HG03060 (cell line): ENCODE measurements around the gene YBX2.
"Not testable (repeated sequence)": the region's sequence is repeated elsewhere in the genome, so short reads cannot be mapped to it uniquely, and the experiment has no call there.

Experiments
- ATAC-seq: cut with Tn5 transposase; IDR thresholded peaks from one replicate; pipeline ENCODE4 v1.9.1; 2021; ENCODE audit warnings: low read depth, moderate number of reproducible peaks; ENCODE audit not compliant: unreplicated experiment

YBX2 gene

DNA sequence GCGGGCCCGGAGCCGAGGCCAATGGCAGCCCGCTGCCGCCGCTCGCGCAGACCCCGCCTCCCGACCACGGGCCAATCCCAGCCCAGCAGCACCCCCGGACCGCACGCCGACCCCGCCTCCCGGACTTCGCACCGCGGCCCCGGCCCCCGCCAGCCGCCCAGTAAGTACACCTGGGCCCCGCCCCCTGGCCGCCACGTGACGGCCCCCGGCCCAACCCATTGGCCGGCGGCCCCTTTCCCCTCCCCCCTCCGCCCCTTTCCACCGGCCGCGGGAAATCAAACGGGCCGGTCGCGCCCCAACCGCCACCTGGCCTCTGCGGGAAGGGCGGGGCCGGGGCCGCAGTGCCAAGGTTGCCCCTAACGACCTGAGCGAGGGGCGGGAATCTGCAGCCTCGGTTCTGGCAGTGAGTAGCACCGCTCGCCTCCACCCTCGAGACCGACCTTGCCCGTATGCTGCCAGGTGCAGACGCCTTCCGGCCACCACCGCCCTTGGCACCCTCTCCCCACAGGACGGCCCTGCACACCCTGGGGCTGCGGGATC is at the start of gene YBX2:
Gene YBX2, minus strand, starts transcription at position 26 of the 540 bp plus-strand sequence. CDS start 139 bp downstream, outside the sequence.
- no peak for ATAC-seq

DNA sequence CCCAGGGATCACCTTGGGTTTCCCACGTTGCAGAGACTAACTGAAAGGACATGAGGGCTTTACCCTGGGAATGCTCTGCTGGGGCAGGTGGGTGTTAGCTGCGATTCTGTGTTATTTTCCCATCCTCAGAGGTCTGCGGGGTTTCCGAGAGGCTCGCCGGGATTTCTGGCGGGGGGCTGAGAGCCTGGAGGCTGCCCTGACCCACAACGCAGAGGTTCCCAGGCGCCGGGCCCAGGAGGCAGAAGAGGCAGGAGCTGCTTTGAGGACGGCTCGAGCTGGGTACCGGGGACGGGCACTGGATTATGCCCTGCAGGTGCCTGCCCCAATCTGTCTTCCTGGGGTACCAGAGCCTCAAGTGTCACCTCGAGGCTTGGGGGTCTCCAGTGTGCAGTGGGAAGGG is 48.8 kb upstream of the YBX2 start:
- ATAC-seq, result no peak

DNA sequence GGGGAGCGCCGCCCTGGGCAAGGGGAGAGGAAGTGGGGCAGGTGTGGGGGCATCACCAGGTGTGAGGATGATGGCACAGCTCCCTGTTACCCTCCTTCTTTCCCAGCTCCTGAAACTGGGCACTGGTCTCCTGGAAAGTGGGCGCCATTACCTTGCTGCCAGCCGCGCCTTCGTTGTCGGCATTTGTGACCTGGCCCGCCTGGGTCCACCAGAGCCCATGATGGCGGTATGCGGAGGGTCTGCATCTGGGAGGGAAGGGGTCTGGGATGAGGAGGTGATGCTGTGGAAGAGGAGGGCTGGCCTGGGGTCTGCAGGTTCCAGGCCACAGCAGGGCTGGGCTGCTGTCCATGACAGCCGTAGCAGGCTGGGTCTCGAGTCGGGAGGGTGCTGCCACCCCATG is 47.4 kb upstream of the YBX2 start:
- no peak for ATAC-seq

DNA sequence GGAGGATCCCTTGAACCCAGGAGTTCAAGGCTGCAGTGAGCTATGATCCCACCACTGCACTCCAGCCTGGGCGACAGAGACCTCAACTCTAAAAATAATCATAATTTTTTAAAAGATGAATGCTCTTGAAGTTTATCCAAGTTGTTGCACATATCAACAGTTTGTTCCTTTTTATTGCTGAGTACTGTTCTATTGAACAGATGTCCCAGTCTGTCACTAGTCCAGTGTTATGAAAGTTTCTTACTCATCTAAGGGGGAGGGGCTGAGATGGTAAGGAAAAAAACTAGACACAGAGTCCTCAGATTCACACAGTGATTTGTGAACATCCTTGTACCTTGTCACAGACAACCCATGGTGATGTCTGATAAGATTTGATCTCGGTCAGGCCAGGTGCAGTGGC is 45.7 kb upstream of the YBX2 start:
- no peak for ATAC-seq

DNA sequence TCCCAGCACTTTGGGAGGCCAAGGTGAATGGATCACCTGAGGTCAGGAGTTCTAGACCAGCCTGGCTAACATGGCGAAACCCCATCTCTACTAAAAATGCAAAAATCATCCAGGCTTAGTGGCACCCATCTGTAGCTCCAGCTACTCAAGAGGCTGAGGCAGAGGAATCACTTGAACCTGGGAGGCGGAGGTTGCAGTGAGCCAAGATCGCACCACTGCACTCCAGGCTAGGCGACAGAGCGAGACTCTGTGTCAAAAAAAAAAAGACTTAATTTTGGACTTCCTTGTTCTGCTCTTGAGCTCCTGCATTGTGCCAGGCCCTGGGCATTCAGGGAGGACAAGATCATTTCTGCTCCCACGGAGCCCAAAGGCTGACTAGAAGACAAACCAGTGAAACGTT is 43.2 kb upstream of the YBX2 start:
- not testable (repeated sequence) for ATAC-seq

DNA sequence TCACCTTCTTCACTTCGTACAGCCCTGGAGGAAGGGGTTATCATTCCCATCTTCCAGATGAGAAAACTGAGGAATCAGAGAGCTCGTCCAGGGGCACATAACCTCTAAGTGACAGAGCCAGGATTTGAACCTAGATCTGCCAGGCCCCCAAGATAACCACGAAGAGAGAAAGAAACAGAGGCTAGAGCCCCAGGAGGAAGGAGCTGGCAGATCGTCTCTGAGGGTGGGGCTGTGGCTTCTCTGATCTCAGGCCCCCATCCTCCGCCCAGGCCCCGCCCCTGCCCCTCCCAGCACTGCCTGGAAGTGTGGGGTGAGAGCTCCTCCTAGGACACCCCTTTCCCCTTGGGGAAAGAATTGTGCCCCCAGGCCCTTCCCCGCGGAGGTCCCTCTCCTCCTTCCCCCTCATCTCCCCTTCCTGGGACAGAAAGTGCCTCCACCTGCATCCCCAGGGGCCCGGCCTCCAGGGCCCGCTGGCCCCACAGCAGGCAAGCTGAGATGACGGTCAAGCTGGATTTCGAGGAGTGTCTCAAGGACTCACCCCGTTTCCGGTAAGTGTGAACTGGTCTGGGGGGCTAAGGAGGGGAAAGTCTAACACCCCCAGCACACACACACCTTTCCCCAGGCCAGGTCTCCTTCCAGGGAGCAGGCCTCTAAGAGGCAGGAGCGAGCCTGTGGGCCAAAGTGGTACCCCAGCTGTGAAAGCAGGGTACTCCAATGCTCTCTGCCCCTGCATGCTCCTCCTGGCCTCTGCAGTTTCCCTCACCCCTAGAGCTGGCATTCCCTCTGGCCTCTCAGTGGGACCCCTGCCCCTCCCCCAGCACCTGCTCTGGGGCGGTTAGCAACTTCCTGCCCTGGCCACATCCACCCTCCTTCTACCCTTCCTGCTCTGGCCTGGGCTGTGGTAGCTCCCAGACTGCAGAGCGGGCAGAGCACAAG is 42.1 kb upstream of the YBX2 start, which contains the start of gene ACAP1:
Gene ACAP1, plus strand, starts transcription at position 290 of the 936 bp plus-strand sequence. Its CDS starts 206 bp downstream, at position 496.
- no peak for ATAC-seq

DNA sequence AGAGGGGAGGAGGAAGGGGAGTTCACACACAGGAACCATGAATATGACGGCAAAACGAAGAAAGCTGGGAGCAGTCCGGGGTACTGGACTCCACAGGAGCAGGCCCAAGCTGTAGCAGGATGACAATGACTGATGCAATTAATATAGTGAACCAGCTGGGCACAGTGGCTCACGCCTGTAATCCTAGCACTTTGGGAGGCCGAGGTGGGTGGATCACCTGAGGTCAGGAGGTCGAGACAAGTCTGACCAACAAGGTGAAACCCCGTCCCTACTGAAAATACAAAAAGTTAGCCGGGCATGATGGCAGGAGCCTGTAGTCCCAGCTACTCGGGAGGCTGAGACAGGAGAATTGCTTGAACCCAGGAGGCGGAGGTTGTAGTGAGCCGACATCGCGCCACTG is 41.3 kb upstream of the YBX2 start:
- not testable (repeated sequence) for ATAC-seq

DNA sequence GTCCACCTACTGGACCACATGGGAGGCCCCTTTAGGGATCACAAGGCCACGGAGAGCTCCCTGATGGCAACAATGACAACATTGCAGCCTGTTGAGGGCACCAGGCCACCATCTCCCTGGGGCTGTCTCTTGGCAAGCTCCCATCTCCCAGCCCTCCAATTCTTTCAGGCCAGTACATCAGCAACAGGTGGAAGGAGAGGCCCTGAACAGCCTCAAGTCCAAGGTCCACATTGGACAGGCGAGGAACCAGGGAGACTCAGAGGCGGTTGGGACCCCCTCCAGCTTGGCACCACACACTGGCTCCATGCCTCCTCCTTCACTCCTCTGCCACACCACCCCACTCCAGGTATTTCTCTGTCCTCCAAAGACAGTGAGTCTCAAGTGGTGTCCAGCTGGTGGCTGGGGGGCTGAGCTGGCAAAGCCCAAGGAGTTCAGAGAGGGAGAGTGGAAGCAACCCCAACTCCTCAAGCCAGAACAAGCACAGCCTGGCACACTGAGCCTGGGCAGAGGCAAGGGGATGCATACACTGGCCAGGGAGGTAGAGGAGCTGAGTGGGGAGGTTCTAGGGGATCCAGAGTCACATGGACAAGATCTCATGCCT is 40.6 kb upstream of the YBX2 start:
- no peak for ATAC-seq

DNA sequence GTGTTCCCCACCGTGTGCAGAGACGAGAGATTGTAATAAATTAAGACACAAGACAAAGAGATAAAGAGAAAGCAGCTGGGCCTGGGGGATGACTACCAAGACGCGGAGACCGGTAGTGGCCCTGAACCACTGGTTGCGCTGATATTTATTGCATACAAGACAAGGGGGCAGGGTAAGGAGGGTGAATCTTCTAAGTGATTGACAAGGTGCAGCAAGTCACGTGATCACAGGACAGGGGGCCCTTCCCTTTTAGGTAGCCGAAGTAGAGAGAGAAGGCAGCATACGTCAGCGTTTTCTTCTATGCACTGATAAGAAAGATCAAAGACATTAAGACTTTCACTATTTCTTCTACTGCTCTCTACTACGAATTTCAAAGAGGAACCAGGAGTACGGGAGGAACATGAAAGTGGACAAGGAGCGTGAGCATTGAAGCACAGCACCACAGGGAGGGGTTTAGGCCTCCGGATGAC is 38.2 kb upstream of the YBX2 start:
- ATAC-seq, result not testable (repeated sequence)

DNA sequence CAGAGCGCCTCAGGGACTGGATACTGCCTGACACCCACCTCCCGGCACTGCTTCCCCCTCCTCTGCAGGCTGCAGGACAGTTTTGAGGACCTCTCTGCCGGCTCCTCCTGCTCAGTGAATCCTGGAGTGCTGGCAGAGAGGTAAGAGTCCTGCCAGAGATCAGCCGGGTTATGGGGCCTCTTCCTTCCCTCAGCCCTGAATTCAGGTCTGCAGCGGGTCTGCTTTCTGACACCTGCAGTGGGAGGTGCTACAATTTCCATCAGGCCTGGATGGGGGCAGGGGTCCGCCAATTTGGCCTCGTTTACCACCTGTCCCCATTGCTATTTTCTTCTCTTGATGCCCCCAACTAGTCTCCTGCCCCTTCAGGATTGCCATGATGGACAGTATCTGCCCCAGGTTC is 37.7 kb upstream of the YBX2 start:
- no peak for ATAC-seq

DNA sequence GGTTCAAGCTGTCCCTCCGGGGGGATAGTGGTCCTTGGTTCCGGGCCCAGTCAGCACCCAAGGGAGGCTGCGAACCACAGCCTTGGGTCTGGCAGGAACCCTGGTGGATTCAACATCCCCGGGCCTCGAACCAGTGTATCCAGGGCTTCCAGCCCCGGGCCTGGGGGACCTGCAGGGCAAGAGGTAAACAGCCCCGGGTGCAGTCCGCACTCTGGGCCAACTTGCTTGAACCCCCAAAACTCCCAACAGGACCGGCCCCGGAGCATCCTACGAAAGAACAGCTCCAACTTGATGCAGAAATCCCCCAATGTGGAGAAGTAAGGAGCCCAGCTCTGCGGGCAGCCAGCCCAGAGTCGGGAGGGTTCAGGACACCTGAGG is 36.2 kb upstream of the YBX2 start:
- no peak for ATAC-seq

DNA sequence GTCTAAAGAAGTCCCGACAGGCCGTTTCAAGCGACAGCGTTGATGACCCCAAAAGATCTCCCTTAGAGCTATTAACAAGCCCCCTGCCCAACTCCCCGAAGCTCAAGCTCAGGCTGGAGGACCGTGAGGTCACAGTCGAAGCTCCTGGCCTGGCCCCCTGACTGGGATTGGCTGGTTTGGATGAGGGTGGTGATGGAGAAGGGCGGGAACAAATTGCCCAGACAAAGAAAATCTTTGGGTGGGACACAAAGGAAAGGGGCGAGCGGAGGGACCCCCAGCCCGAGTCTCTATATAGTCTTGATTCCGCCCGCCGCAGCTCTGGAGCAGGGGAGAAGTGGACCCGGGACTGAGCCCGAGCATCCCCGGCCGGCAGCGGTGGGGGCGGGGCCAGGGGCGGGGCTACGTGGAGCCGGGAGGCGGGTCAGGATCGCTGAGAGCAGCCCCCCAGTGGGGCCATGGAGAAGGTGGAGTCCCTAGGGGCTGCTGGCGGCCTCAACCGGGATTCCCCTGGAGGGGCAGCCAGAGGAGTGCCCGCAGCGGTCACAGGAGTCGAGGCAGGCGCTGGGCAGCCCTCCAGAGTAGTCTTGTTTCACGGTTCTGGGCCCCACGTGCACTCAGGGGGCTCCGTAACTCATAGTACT is 35.7 kb upstream of the YBX2 start:
- no peak for ATAC-seq

DNA sequence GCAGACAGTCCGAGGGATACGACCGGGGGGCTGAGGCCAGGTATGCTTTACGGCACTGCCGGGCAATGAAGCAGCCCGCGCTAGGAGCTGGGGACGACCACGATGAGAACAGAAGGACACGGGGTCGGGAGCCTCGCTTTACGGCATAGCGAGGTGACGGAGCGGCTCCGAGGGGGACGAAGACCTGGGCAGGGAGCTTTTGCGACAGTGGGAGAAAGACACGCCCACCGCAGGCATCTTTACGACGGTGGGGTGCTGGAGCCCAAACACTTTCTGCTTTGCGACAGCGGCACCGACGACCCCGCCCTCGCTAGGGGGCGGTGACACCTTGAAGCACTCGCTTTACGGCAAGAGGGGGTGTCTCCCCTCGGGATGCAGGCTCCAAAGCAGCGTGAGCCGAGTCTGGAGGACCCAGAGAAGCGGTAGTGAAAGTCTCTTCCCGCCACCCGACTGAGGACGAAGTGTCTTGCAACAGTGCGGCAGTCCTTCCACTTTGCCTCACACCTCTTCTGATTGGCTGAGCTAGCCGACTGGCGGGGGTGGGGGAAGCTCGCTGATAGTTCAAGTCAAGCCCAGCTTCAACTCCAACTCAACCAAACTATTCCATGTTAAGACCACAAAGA is 35.0 kb upstream of the YBX2 start:
- ATAC-seq, result peak; percentile 52

DNA sequence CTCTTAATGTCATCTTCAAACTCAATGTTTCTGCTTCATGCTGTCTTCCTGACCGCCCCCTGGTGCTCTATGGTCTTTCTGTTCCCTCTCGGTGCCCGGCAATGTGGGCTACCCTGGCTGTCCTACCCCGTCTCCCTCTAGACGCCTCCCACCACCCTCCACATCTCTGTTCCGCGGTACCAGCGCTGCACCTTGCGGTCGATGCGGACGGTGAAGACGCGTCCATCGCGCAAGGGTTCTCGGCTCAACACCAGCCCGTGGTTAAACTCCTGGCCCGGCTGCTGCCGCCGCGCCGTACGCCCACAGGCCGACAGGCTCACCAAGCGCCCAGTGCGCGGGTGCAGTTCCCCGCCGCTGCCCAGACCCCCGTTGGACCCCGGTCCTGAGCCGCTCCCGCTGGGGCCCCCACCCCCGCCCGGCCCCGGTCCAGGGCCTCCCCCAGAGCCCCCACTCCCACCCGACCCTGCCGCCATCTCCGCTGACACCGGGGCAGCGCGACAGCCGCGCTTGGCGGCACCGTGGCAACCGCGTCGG is 34.5 kb upstream of the YBX2 start, which contains the start of gene NEURL4:
Gene NEURL4, minus strand, starts transcription at position 496 of the 534 bp plus-strand sequence. Its CDS starts 23 bp downstream, at position 473.
- peak; percentile 11 for ATAC-seq

DNA sequence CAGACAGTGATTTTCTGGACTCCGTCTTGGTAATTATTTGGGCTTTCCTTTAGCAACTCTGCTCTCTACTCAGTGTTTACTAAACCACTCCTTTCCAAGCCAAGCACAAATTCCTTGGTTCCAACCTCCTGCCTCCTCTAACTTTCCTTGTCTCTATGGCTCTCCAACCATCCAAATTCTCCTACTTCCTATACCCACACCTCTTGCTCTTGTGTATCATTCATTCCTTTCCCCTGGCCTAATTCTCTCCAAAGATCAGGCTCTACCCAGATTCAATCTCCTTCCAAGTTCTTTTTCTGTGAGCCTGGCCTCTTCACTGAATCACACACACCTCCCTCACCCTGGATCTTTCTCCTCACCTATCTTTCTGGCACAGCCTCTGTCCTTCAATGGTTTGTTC is 33.6 kb upstream of the YBX2 start:
- no peak for ATAC-seq

DNA sequence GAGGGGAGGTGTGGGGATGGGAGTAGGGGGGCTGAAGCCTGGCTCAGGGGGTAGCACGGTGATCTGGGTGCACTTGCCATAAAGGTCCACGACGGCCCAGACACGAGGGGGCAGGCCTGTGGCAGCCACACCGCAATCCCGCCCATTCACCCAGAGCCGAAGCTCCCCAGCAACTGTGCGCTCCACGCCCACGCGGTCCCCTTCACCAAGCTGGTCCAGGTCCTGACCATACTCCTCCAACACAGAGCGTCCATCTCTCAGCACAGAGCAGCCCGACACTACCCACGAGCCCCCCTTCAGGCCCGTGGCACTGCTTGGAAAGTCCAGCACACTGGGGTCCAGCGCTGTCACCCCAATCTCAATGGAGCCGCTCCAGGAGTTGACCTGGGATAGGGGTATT is 33.1 kb upstream of the YBX2 start:
- ATAC-seq, result no peak

DNA sequence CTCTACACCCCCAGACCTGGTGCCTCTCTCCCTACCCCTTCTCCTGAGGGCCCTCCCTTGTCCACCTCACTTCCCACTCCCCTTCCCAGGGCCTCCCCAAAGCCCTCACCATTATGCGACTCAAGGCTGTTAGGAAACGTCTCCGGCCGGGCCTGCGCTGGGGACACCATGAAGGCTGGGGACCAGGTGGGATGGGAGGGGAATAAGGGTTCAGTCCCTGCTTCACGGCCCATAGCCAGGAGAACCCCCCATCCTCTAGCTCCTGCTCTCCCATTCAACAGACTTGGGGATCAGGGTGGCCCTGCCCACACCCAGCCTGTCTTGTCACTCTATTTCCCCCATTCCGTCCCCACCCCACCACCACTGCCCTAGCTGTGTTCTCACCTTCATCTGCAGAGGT is 32.6 kb upstream of the YBX2 start:
- ATAC-seq, result no peak

DNA sequence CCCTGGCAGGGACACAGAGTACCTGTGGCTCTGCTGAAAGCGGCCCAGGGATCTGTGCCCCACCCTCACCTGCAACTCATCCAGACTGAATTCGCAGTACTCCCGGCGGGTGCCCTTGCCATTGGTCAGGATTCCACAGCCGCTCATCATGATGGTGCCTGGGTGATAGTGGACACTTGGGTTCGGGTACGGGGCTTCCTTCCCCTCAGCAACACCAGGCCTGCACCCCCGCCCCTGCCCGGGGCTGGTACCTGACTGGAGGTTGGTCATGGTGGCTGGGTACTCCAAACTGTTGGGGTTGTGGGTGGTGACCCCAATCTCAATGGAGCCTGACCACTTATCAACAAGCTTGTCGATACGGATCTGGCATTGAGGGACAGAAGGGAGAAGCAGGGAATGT is 31.7 kb upstream of the YBX2 start:
- no peak for ATAC-seq

DNA sequence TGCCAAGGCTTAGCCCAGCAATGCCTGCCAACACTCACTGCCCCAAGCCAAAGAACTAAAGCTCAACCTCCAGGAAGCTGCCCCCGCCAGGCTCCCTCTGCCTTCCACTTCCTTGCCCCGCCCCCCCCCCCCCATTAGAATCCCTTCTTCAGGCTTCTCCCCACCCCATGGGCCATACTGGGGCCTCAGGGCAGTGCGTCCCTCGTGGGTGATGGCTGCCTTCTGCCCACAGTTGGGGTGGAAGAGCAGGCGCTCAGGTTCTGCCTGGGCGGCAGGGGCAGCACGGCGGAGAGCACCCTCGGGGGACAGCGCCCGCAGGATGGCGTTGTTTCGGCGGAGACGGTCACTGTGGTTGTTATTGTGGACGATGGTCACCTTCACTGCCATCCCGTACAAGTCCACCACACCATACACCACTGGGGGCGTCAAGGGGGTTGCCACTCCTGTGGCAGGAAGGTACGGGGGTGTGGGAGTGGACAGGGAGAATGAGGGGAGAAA is 30.6 kb upstream of the YBX2 start:
- ATAC-seq, result no peak

DNA sequence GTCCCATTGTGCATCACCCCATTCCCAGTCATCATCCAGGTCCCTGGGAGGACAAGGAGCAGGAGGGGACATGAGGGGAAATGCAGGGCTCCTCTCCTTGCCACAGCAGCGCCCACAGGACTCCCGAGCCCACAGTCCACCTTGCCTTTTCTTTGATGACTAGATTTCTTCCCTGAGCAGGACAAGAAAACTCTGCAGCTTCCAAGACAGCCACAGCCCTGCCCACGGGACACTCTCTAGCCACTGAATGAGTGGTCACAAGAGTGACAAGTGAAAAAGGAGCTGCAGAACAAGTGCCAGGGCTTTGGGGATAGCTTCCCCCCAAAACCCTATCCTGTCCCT is 30.0 kb upstream of the YBX2 start:
- ATAC-seq, result no peak
